ENCODE measurements around the gene WNT3A.

- TF ChIP-seq POLR2AphosphoS5 (IDR thresholded peaks at IDR 0.05; ENCODE audit: low read depth), result no peak
- no peak for TF ChIP-seq CTCF (IDR thresholded peaks at IDR 0.05; ENCODE audit: insufficient read depth, low read length)
Observed at GRCh38 chr1:228048120-228048519, 41.3 kb downstream of the WNT3A start.

All from HL-60 (cell line).